Measurements from ENCODE around the gene DNAJC8.

The DNAJC8 gene

DNA sequence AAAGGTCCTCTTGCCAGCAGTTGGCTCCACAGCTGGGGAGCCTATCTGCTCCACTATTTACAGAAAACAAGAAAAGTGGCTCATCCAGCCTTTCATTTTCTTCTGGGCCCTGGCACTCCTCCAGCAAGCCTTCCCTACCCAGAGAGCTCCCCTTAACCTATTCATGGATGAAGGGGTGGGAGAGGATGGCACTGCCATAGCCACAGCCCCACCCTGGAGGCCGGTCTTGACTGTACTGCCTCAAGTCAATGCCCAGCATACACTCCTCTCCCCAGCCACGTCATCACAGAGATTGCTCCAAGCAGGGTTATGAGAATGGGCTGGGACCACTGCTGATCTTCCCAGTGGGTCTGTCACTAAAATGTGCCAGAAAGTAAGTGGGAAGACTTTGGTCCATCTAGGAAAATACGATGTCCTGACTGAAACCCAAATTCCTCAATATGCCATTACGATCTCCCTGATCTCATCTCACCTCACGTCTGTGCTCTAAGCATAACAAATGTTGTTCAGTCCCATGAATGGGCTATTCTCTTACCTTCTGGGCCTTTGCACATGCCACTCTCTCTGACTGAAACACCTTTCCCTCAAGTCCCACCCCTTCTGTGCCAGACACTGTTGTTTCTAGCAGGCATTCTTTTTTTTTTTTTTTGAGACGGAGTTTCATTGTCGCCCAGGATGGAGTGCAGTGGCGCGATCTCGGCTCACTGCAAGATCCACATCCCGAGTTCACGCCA is 35.0 kb downstream of the DNAJC8 start:
- H3K27me3 ChIP-seq (ENCODE audit: insufficient read depth, low read depth), result no peaks in the 10 kb centered on the region
- no peak overlapping the region for H2AFZ ChIP-seq (ENCODE audit: low read depth)
- peaks cover 6% of the 10 kb centered on the region; the same call in 1 of the 2 replicates for H3K36me3 ChIP-seq (ENCODE audit: insufficient read depth)
- TF ChIP-seq, protein P1, sequence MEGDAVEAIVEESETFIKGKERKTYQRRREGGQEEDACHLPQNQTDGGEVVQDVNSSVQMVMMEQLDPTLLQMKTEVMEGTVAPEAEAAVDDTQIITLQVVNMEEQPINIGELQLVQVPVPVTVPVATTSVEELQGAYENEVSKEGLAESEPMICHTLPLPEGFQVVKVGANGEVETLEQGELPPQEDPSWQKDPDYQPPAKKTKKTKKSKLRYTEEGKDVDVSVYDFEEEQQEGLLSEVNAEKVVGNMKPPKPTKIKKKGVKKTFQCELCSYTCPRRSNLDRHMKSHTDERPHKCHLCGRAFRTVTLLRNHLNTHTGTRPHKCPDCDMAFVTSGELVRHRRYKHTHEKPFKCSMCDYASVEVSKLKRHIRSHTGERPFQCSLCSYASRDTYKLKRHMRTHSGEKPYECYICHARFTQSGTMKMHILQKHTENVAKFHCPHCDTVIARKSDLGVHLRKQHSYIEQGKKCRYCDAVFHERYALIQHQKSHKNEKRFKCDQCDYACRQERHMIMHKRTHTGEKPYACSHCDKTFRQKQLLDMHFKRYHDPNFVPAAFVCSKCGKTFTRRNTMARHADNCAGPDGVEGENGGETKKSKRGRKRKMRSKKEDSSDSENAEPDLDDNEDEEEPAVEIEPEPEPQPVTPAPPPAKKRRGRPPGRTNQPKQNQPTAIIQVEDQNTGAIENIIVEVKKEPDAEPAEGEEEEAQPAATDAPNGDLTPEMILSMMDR (conservative IDR thresholded peaks at IDR 0.05; ENCODE audit: low read depth, low read length), result no peak
- no peak overlapping the region for H3K4me2 ChIP-seq
- no peak overlapping the region for H3K27ac ChIP-seq
- peaks cover 12% of the 10 kb centered on the region for H3K4me1 ChIP-seq (ENCODE audit: low read depth, poor library complexity, severe bottlenecking)
- H3K79me2 ChIP-seq (ENCODE audit: insufficient read depth, low read depth), result no peaks in the 10 kb centered on the region
- no peak overlapping the region for H3K9ac ChIP-seq
- no peaks in the 10 kb centered on the region for H4K20me1 ChIP-seq (ENCODE audit: insufficient read depth)
- no peak overlapping the region for H3K4me3 ChIP-seq (IDR thresholded peaks at IDR 0.05; ENCODE audit: insufficient read depth, low read depth, low read length)

DNA sequence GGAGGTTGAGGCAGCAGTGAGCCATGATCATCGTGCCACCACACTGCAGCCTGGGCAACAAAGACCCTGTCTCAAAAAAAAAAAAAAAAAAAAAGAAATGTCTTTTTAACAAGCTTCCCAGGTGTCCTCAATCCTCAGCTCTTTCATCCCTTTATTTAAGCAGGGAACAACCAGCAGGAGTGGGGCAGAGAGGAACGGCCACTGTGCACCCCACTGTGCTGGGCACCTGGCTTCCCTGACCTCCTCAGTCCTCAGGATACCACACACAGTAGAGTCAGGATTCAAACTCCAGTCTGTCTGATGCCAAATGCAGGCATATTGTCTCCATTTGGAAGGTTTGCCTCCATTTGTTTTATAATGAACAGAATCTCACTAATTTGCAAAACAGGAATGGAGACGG is 36.5 kb downstream of the DNAJC8 start:
- no peaks in the 10 kb centered on the region for H3K27me3 ChIP-seq (ENCODE audit: insufficient read depth, low read depth)
- peaks cover 12% of the 10 kb centered on the region for H3K4me1 ChIP-seq (ENCODE audit: low read depth, poor library complexity, severe bottlenecking)
- no peaks in the 10 kb centered on the region for H4K20me1 ChIP-seq (ENCODE audit: insufficient read depth)
- no peak overlapping the region for H3K4me3 ChIP-seq (IDR thresholded peaks at IDR 0.05; ENCODE audit: insufficient read depth, low read depth, low read length)
- no peaks in the 10 kb centered on the region for H3K79me2 ChIP-seq (ENCODE audit: insufficient read depth, low read depth)
- H3K9ac ChIP-seq, result no peak overlapping the region
- no peak overlapping the region for H3K27ac ChIP-seq
- TF ChIP-seq, protein P1 (conservative IDR thresholded peaks at IDR 0.05; ENCODE audit: low read depth, low read length), result no peak
- H2AFZ ChIP-seq (ENCODE audit: low read depth), result no peak overlapping the region
- H3K4me2 ChIP-seq, result no peak overlapping the region
- peaks cover 5% of the 10 kb centered on the region; the same call in 1 of the 2 replicates for H3K36me3 ChIP-seq (ENCODE audit: insufficient read depth)

DNA sequence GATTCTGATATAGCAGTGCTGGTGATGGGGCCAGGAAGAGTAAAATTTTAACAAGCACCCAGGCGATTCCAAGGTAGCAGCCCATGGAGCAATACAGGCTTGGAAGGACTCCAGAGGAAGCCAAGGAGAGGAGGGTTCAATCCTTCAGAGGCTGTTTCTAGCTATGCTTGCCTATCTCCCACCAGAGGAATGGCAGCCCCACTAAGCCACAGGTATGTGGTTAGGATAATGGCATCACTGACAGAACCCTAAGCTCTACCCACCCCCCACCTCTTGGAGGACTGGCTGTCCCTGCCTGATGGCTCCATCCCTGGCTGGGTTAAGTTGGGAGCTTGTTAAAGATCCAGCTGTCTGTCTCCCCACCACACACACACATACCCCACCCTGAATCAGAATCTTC is 37.0 kb downstream of the DNAJC8 start:
- H3K27me3 ChIP-seq (ENCODE audit: insufficient read depth, low read depth), result no peaks in the 10 kb centered on the region
- no peak overlapping the region for H2AFZ ChIP-seq (ENCODE audit: low read depth)
- TF ChIP-seq, protein P1 (conservative IDR thresholded peaks at IDR 0.05; ENCODE audit: low read depth, low read length), result no peak
- H3K79me2 ChIP-seq (ENCODE audit: insufficient read depth, low read depth), result no peaks in the 10 kb centered on the region
- no peak overlapping the region for H3K9ac ChIP-seq
- H3K4me3 ChIP-seq (IDR thresholded peaks at IDR 0.05; ENCODE audit: insufficient read depth, low read depth, low read length), result no peak overlapping the region
- no peaks in the 10 kb centered on the region for H4K20me1 ChIP-seq (ENCODE audit: insufficient read depth)
- H3K4me2 ChIP-seq, result no peak overlapping the region
- peaks cover 12% of the 10 kb centered on the region for H3K4me1 ChIP-seq (ENCODE audit: low read depth, poor library complexity, severe bottlenecking)
- H3K27ac ChIP-seq, result no peak overlapping the region
- no peaks in the 10 kb centered on the region for H3K36me3 ChIP-seq (ENCODE audit: insufficient read depth)

DNA sequence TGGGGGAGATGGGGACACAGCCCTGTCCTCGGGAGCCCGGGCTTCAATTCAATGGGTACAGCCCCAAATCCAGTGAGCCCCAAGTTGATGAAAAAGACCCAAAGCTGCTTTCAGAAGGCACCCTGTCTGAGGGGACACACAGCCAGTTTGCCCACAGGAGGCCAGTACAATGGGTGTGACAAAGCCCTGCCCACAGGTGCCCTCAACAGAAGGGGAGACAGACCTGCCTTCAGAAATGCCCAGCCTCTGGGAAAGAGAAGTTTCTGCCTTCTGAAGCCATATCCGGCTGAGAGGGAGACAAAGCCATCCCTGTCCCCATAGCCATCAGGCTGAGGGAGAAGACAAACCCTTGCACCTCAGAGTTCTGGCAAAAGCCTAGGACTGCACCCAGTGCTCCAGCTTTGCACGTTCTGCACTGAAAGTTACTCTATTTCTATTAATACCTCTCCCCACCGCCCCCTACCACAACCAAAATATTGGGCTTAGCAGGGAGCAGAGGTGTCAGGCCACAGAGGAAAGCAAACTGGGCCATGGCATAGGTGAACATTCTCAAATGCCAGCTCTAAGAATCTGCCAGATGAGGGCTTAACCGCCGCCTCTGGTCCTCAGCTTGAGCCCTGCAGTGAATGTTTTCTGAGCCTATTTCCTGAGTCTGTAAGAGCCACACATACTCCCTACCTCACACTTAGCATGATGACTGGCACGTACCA is 38.3 kb downstream of the DNAJC8 start:
- Histone ChIP-seq H2AFZ (ENCODE audit: low read depth) (no peak overlapping the region), H4K20me1 (ENCODE audit: insufficient read depth) (no peaks in the 10 kb centered on the region), H3K4me3 (IDR thresholded peaks at IDR 0.05; ENCODE audit: insufficient read depth, low read depth, low read length) (no peak overlapping the region), H3K27me3 (ENCODE audit: insufficient read depth, low read depth) (no peaks in the 10 kb centered on the region), H3K4me1 (ENCODE audit: low read depth, poor library complexity, severe bottlenecking) (peaks cover 4% of the 10 kb centered on the region), H3K36me3 (ENCODE audit: insufficient read depth) (no peaks in the 10 kb centered on the region), H3K79me2 (ENCODE audit: insufficient read depth, low read depth) (no peaks in the 10 kb centered on the region), H3K4me2 (no peak overlapping the region), H3K27ac (no peak overlapping the region), H3K9ac (no peak overlapping the region)
- TF ChIP-seq, protein P1 (conservative IDR thresholded peaks at IDR 0.05; ENCODE audit: low read depth, low read length), result no peak
